Measurements from ENCODE around the gene NFKBIE. TPM values are rescaled to one million over a fixed set of nuclear protein-coding genes. Genes with fewer than 3 reads are reported as not detected.
A peak's percentile ranks its signal among the peaks of the same experiment; 100 is the strongest.

Gene NFKBIE
- total and polyA plus RNA-seq, 9 of the 15 experiments (the other 6 are each of a cell fraction or from before 2014, with no cell fraction given), result 2.1 to 16.4 (median 11.7) TPM

DNA sequence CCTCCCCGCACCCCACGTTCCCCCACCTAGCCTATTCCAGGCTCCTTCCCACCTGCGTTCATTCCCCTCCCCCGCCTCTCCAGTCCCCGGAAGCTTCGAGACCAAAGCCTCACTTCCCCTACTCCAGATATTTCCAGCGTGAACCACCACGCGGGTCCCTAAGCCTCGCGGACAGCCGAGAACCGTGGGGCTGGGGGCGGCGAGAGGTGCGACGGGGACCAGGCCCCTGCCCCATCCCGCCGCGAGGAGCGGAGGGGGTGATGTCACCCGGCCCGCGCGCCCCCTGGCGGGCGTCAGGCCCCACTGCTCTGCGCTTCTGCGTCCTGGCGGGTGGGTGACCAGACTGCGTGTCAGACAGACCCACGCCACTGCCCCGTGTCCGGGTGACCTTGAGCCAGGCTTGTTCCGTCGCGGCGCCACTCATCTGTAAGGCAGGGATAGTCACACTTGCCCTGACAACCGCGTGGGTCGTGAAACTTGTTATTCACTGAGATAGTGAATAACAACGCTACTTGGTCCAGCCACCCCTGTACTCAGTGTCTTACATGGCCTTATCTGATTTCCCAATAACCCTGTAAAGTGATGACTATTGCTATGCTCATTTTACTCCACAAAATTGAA is 27.4 kb downstream of the NFKBIE start (continued):
- TF ChIP-seq SIN3B (IDR thresholded peaks at IDR 0.05; ENCODE audit: low read depth) (peak; percentile 56; the same call in 1 of the 2 replicates), GABPB1 (CRISPR knock-in tag; IDR thresholded peaks at IDR 0.05) (peak; percentile 81), KDM1A (IDR thresholded peaks at IDR 0.05) (peak; percentile 56 to 77; a peak in 2 of 4 replicates), FIP1L1 (IDR thresholded peaks at IDR 0.05; ENCODE audit: low read depth, low read length, poor library complexity, severe bottlenecking) (peak; percentile 46), PTBP1 (IDR thresholded peaks at IDR 0.05; ENCODE audit: low read depth, low read length) (peak; percentile 60; the same call in 1 of the 2 replicates), NCOR1 (IDR thresholded peaks at IDR 0.05) (peak; percentile 57), DNMT1 (IDR thresholded peaks at IDR 0.05) (no peak; the same call in 1 of the 2 replicates), ZNF12 (CRISPR knock-in tag; IDR thresholded peaks at IDR 0.05) (peak; percentile 78; the same call in 1 of the 2 replicates), PYGO2 (tag; IDR thresholded peaks at IDR 0.05) (no peak), SRF (CRISPR knock-in tag; IDR thresholded peaks at IDR 0.05) (no peak; a peak in 1 of 4 replicates), TAF7 (tag; IDR thresholded peaks at IDR 0.05) (no peak), GABPA (tag; conservative IDR thresholded peaks at IDR 0.05; ENCODE audit: low read depth) (peak; percentile 56; the same call in 1 of the 2 replicates), SMARCA4 (IDR thresholded peaks at IDR 0.05) (0 out of 2 replicates have a peak, but pooled peaks have one; percentile 11), GTF2F1 (IDR thresholded peaks at IDR 0.05; ENCODE audit: low read depth, low read length) (peak; percentile 69; the same call in 1 of the 2 replicates), SRSF3 (IDR thresholded peaks at IDR 0.05; ENCODE audit: insufficient read depth, low read length) (no peak), NR1H2 (CRISPR knock-in tag; IDR thresholded peaks at IDR 0.05) (no peak), COPS2 (conservative IDR thresholded peaks at IDR 0.05) (no peak), CTBP1 (IDR thresholded peaks at IDR 0.05; ENCODE audit: borderline replicate concordance) (peak; percentile 96)
- TF ChIP-seq, protein P1, sequence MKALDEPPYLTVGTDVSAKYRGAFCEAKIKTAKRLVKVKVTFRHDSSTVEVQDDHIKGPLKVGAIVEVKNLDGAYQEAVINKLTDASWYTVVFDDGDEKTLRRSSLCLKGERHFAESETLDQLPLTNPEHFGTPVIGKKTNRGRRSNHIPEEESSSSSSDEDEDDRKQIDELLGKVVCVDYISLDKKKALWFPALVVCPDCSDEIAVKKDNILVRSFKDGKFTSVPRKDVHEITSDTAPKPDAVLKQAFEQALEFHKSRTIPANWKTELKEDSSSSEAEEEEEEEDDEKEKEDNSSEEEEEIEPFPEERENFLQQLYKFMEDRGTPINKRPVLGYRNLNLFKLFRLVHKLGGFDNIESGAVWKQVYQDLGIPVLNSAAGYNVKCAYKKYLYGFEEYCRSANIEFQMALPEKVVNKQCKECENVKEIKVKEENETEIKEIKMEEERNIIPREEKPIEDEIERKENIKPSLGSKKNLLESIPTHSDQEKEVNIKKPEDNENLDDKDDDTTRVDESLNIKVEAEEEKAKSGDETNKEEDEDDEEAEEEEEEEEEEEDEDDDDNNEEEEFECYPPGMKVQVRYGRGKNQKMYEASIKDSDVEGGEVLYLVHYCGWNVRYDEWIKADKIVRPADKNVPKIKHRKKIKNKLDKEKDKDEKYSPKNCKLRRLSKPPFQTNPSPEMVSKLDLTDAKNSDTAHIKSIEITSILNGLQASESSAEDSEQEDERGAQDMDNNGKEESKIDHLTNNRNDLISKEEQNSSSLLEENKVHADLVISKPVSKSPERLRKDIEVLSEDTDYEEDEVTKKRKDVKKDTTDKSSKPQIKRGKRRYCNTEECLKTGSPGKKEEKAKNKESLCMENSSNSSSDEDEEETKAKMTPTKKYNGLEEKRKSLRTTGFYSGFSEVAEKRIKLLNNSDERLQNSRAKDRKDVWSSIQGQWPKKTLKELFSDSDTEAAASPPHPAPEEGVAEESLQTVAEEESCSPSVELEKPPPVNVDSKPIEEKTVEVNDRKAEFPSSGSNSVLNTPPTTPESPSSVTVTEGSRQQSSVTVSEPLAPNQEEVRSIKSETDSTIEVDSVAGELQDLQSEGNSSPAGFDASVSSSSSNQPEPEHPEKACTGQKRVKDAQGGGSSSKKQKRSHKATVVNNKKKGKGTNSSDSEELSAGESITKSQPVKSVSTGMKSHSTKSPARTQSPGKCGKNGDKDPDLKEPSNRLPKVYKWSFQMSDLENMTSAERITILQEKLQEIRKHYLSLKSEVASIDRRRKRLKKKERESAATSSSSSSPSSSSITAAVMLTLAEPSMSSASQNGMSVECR (CRISPR knock-in tag; IDR thresholded peaks at IDR 0.05), result no peak; the same call in none of the 2 replicates
- TF ChIP-seq, protein P2, sequence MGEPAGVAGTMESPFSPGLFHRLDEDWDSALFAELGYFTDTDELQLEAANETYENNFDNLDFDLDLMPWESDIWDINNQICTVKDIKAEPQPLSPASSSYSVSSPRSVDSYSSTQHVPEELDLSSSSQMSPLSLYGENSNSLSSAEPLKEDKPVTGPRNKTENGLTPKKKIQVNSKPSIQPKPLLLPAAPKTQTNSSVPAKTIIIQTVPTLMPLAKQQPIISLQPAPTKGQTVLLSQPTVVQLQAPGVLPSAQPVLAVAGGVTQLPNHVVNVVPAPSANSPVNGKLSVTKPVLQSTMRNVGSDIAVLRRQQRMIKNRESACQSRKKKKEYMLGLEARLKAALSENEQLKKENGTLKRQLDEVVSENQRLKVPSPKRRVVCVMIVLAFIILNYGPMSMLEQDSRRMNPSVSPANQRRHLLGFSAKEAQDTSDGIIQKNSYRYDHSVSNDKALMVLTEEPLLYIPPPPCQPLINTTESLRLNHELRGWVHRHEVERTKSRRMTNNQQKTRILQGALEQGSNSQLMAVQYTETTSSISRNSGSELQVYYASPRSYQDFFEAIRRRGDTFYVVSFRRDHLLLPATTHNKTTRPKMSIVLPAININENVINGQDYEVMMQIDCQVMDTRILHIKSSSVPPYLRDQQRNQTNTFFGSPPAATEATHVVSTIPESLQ (CRISPR knock-in tag; IDR thresholded peaks at IDR 0.05), result peak; percentile 56; the same call in 1 of the 2 replicates
- TF ChIP-seq, protein P3, sequence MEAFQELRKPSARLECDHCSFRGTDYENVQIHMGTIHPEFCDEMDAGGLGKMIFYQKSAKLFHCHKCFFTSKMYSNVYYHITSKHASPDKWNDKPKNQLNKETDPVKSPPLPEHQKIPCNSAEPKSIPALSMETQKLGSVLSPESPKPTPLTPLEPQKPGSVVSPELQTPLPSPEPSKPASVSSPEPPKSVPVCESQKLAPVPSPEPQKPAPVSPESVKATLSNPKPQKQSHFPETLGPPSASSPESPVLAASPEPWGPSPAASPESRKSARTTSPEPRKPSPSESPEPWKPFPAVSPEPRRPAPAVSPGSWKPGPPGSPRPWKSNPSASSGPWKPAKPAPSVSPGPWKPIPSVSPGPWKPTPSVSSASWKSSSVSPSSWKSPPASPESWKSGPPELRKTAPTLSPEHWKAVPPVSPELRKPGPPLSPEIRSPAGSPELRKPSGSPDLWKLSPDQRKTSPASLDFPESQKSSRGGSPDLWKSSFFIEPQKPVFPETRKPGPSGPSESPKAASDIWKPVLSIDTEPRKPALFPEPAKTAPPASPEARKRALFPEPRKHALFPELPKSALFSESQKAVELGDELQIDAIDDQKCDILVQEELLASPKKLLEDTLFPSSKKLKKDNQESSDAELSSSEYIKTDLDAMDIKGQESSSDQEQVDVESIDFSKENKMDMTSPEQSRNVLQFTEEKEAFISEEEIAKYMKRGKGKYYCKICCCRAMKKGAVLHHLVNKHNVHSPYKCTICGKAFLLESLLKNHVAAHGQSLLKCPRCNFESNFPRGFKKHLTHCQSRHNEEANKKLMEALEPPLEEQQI (IDR thresholded peaks at IDR 0.05), result 0 out of 2 replicates have a peak, but pooled peaks have one; percentile 18
